ENCODE measurements around the gene PCSK4.

GRCh38 chr19:1470305-1471009 is 19.7 kb downstream of the PCSK4 start:
- TF ChIP-seq CTCF (IDR thresholded peaks at IDR 0.05) (no peak), POLR2A (IDR thresholded peaks at IDR 0.05) (no peak)

Measured in sigmoid colon (tissue), 3 donors.